SU-DHL-6 (cell line): ENCODE results near the gene ZSWIM5.

Source experiments
- CTCF ChIP-seq: fragments of 200-600 bp; sonication (generic); IDR thresholded peaks from one replicate; pipeline ENCODE4 v1.5.1; 2017; ENCODE audit warnings: antibody characterized with exemption, mild to moderate bottlenecking, low read length, moderate library complexity; ENCODE audit not compliant: insufficient read depth, poor library complexity, severe bottlenecking
- EZH2phosphoT487 ChIP-seq: fragments of 200-600 bp; sonication (generic), shearing (Covaris generic); conservative IDR thresholded peaks from 2 replicates; pipeline ENCODE4 v1.6.1; 2018; ENCODE audit warnings: mild to moderate bottlenecking, antibody characterized with exemption, low read length, moderate library complexity, mixed read lengths

- TF ChIP-seq CTCF (no peak), EZH2phosphoT487 (no peak)
These were observed 104.5 kb downstream of the ZSWIM5 start for GRCh38 chr1:45101947-45102346.
